ENCODE measurements around the gene SHISA5. TPM values are rescaled to one million over a fixed set of nuclear protein-coding genes. Genes with fewer than 3 reads are reported as not detected.
"Not testable (repeated sequence)": the region's sequence is repeated elsewhere in the genome, so short reads cannot be mapped to it uniquely, and the experiment has no call there.

Gene SHISA5
- total and polyA plus RNA-seq, 2 of the 8 experiments (the other 6 are each of a cell fraction or from before 2014, with no cell fraction given), result 196 to 315 TPM

GRCh38 chr3:48461767-48462166, 42.2 kb downstream of the SHISA5 start:
- not testable (repeated sequence) for H3K14ac ChIP-seq (ENCODE audit: insufficient read length); H3K4me2 ChIP-seq (ENCODE audit: insufficient read depth in 1 of 2, low read depth in 2 of 2, low read length in 2 of 2); H4K20me1 ChIP-seq (replicated peaks in 1 of 2; ENCODE audit: control insufficient read depth in 1 of 2, insufficient read depth in 2 of 2, low read length in 2 of 2); H3K9me3 ChIP-seq (ENCODE audit: insufficient read depth in 2 of 2, low read depth in 1 of 2, low read length in 1 of 2); H3K79me2 ChIP-seq (ENCODE audit: control insufficient read depth in 1 of 2, insufficient read depth in 2 of 2, low read length in 2 of 2); H3K4ac ChIP-seq (replicated peaks; ENCODE audit: insufficient read length, low read depth, low read length); H3K56ac ChIP-seq (replicated peaks; ENCODE audit: insufficient read length, low read depth, low read length); H2BK15ac ChIP-seq (ENCODE audit: low read length); H2AFZ ChIP-seq (ENCODE audit: low read length); H3K18ac ChIP-seq (ENCODE audit: extremely low read depth, low read length); H3K23me2 ChIP-seq (ENCODE audit: low read depth, low read length); DNase-seq (ENCODE audit: low read depth in 1 of 2, low spot score in 2 of 2); H3K9ac ChIP-seq (replicated peaks in 1 of 4; ENCODE audit: extremely low read depth in 1 of 4, low read depth in 3 of 4, low read length in 3 of 4); H3K4me3 ChIP-seq (ENCODE audit: extremely low read depth in 1 of 4, insufficient read depth in 2 of 4, low read depth in 3 of 4, low read length in 4 of 4); H4K91ac ChIP-seq (replicated peaks; ENCODE audit: insufficient read length, low read length); H2BK12ac ChIP-seq (ENCODE audit: low read depth, low read length); H4K5ac ChIP-seq (ENCODE audit: insufficient read length, low read depth, low read length); H2BK5ac ChIP-seq (ENCODE audit: low read depth, low read length); H4K8ac ChIP-seq (ENCODE audit: extremely low read depth, insufficient read depth, low read length); H2BK20ac ChIP-seq (ENCODE audit: low read length); H2AK5ac ChIP-seq (ENCODE audit: low read depth, low read length); H2BK120ac ChIP-seq (replicated peaks; ENCODE audit: low read depth, low read length); H3K27ac ChIP-seq (ENCODE audit: low read depth, low read length); H3K79me1 ChIP-seq (ENCODE audit: low read depth, low read length); H3K23ac ChIP-seq (ENCODE audit: insufficient read length); FAIRE-seq; H3K27me3 ChIP-seq (replicated peaks in 1 of 4; ENCODE audit: control insufficient read depth in 3 of 4, extremely low read depth in 1 of 4, insufficient read depth in 3 of 4, low read length in 3 of 4)
- ChIA-PET CTCF (ENCODE audit: partially characterized antibody) (interaction anchor here (0.7 to 21.5 kb wide), 8 partner anchors 11 to 223 kb away, joined by 3 to 251 read pairs (median 5); partner anchors contain the start of gene SHISA5), POLR2A (ENCODE audit: partially characterized antibody) (interaction anchor here (0.7 to 8.1 kb wide), 11 partner anchors 10 to 96 kb away, joined by 3 to 83 read pairs (median 5); partner anchors contain the start of genes ATRIP, CCDC51, SHISA5 and TMA7)
- Histone ChIP-seq H3K36me3 (ENCODE audit: control insufficient read depth in 2 of 4, insufficient read depth in 4 of 4, low read length in 3 of 4) (peaks cover 12 to 39% (median 34%) of the 10 kb centered on the region in 4 experiments), H3K4me1 (replicated peaks in 1 of 4; ENCODE audit: control insufficient read depth in 3 of 4, insufficient read depth in 4 of 4, low read length in 3 of 4) (peaks cover 0 to 18% (median 11%) of the 10 kb centered on the region in 4 experiments; a peak in 5 of 7 replicates)
- 96% methylated on average over 7 of the region's 7 CpGs; no CpG with 5 or more reads in 1 of the 2 experiments for WGBS, 2 experiments (ENCODE audit: extremely low coverage in 1 of 2, insufficient coverage in 1 of 2, insufficient read length in 1 of 2, insufficient replicate concordance in 2 of 2, low coverage in 1 of 2, low lambda C conversion rate in 2 of 2, missing lambda C conversion rate in 1 of 2)

All from H1 (cell line).